DOHH2 (cell line): ENCODE measurements around the gene FAM136A.
"Not testable (repeated sequence)": the region's sequence is repeated elsewhere in the genome, so short reads cannot be mapped to it uniquely, and the experiment has no call there.

Experiments
- H3F3A ChIP-seq: fragments of 200-600 bp; sonication (generic), shearing (Covaris generic); 2 replicates; pipeline ENCODE4 v1.6.0; 2016; ENCODE audit warnings: antibody characterized with exemption, mild to moderate bottlenecking; ENCODE audit not compliant: control insufficient read depth, insufficient read depth
- H3K27ac ChIP-seq: fragments of 200-600 bp; sonication (generic); 2 replicates; pipeline ENCODE4 v1.5.1; 2014; ENCODE audit warnings: low read depth, mild to moderate bottlenecking, low read length, moderate library complexity
- H3K27me3 ChIP-seq: fragments of 200-600 bp; sonication (generic); 2 replicates; pipeline ENCODE4 v1.6.1; 2014; ENCODE audit warnings: mild to moderate bottlenecking, low read length, mixed read lengths; ENCODE audit not compliant: control insufficient read depth
- H3K36me3 ChIP-seq: fragments of 200-600 bp; sonication (generic); 2 replicates; pipeline ENCODE4 v1.6.1; 2014; ENCODE audit warnings: mild to moderate bottlenecking, low read length, moderate library complexity, mixed read lengths; ENCODE audit not compliant: control insufficient read depth
- H3K4me1 ChIP-seq: fragments of 200-600 bp; sonication (generic); 2 replicates; pipeline ENCODE4 v1.6.1; 2014; ENCODE audit warnings: mild to moderate bottlenecking, low read length, mixed read lengths; ENCODE audit not compliant: control insufficient read depth
- H3K4me2 ChIP-seq: fragments of 200-600 bp; sonication (generic); 2 replicates; pipeline ENCODE4 v1.6.0; 2014; ENCODE audit warnings: mild to moderate bottlenecking, low read length, moderate library complexity
- H3K4me3 ChIP-seq: fragments of 200-600 bp; sonication (generic); 2 replicates; pipeline ENCODE4 v1.5.1; 2014; ENCODE audit warnings: mild to moderate bottlenecking, low read length, mixed read lengths
- H3K79me2 ChIP-seq: fragments of 200-600 bp; sonication (generic); 2 replicates; pipeline ENCODE4 v1.6.1; 2014; ENCODE audit warnings: mild to moderate bottlenecking, low read length, mixed read lengths; ENCODE audit not compliant: control insufficient read depth
- H3K9me2 ChIP-seq: fragments of 200-600 bp; sonication (generic); replicated peaks from 2 replicates; pipeline ENCODE4 v1.6.1; 2014; ENCODE audit warnings: mild to moderate bottlenecking, low read length, mixed read lengths; ENCODE audit not compliant: control insufficient read depth
- H3K9me3 ChIP-seq: fragments of 200-600 bp; sonication (generic); 2 replicates; pipeline ENCODE4 v1.6.1; 2014; ENCODE audit warnings: antibody characterized with exemption, low read length, mixed read lengths; ENCODE audit not compliant: control insufficient read depth, insufficient read depth
- H4K20me1 ChIP-seq: fragments of 200-600 bp; sonication (generic); 2 replicates; pipeline ENCODE4 v1.6.0; 2014; ENCODE audit warnings: low read depth, mild to moderate bottlenecking, antibody characterized with exemption, low read length, moderate library complexity; ENCODE audit not compliant: control insufficient read depth, insufficient read depth
- CTCF ChIP-seq: fragments of 200-600 bp; sonication (generic); IDR thresholded peaks from one replicate; pipeline ENCODE4 v1.5.1; 2014; ENCODE audit warnings: antibody characterized with exemption, mild to moderate bottlenecking, low read depth, low read length; ENCODE audit not compliant: poor library complexity, severe bottlenecking
- EZH2phosphoT487 ChIP-seq: fragments of 200-600 bp; sonication (generic); IDR thresholded peaks from 2 replicates; pipeline ENCODE4 v1.6.1; 2017; ENCODE audit warnings: borderline replicate concordance, mild to moderate bottlenecking, antibody characterized with exemption, low read length, moderate library complexity, mixed read lengths

Gene FAM136A

GRCh38 chr2:70280242-70280798 lies 21.5 kb downstream of the FAM136A start:
- Histone ChIP-seq H3K4me1 (no peaks in the 10 kb centered on the region), H3K4me3 (no peak overlapping the region), H3K9me3 (no peaks in the 10 kb centered on the region), H4K20me1 (0 out of 2 replicates have a peak, but pooled peaks cover 3% of the 10 kb centered on the region), H3F3A (peaks cover 23% of the 10 kb centered on the region), H3K79me2 (peaks cover 28% of the 10 kb centered on the region), H3K27me3 (no peaks in the 10 kb centered on the region), H3K4me2 (no peak overlapping the region), H3K9me2 (no peaks in the 10 kb centered on the region), H3K27ac (no peak overlapping the region), H3K36me3 (peaks cover 70% of the 10 kb centered on the region)
- TF ChIP-seq CTCF = no peak
- no peak for TF ChIP-seq EZH2phosphoT487

GRCh38 chr2:70270323-70270722 lies 31.5 kb downstream of the FAM136A start:
- Histone ChIP-seq H3K27me3 (no peaks in the 10 kb centered on the region), H3K27ac (no peak overlapping the region), H3F3A (no peaks in the 10 kb centered on the region), H3K4me3 (no peak overlapping the region), H4K20me1 (no peaks in the 10 kb centered on the region), H3K4me2 (no peak overlapping the region), H3K9me2 (no peaks in the 10 kb centered on the region), H3K4me1 (0 out of 2 replicates have a peak, but pooled peaks cover 3% of the 10 kb centered on the region), H3K9me3 (no peaks in the 10 kb centered on the region), H3K79me2 (no peaks in the 10 kb centered on the region), H3K36me3 (no peaks in the 10 kb centered on the region)
- TF ChIP-seq EZH2phosphoT487 (no peak), CTCF (no peak)

- H3K4me1 ChIP-seq, H3K9me3 ChIP-seq, H3K36me3 ChIP-seq, H3K27me3 ChIP-seq, H3K27ac ChIP-seq, H3K79me2 ChIP-seq, H4K20me1 ChIP-seq, H3K9me2 ChIP-seq, H3K4me2 ChIP-seq, H3F3A ChIP-seq, H3K4me3 ChIP-seq: not testable (repeated sequence)
Observed at GRCh38 chr2:70269422-70270302, 32.2 kb downstream of the FAM136A start.

GRCh38 chr2:70266925-70267324 lies 34.9 kb downstream of the FAM136A start:
- not testable (repeated sequence) for H3K9me3 ChIP-seq, H3K4me1 ChIP-seq, H3K4me2 ChIP-seq, H4K20me1 ChIP-seq, H3K27me3 ChIP-seq, H3F3A ChIP-seq, H3K36me3 ChIP-seq, H3K79me2 ChIP-seq, H3K4me3 ChIP-seq, H3K9me2 ChIP-seq, H3K27ac ChIP-seq
